H1 (cell line): ENCODE results near the gene EPYC.

ENCODE experiments used
- CREB1 ChIP-seq: IDR thresholded peaks from 2 replicates; pipeline ENCODE4 v1.6.1; 2012; ENCODE audit warnings: inconsistent platforms
- JUND ChIP-seq: IDR thresholded peaks from 2 replicates; pipeline ENCODE4 v1.6.1; 2011; ENCODE audit warnings: mild to moderate bottlenecking, improper control_type of control experiment, low read length
- POLR2A ChIP-seq, 2 experiments: IDR thresholded peaks; 1 replicate in 1 of 2; 2 replicates in 1 of 2; pipeline ENCODE4 v1.6.1; 2011; ENCODE audit warnings: low read depth in 2 of 2, low read length in 2 of 2, mild to moderate bottlenecking in 2 of 2; ENCODE audit errors: control extremely low read depth in 1 of 2
- TCF12 ChIP-seq: IDR thresholded peaks from 2 replicates; pipeline ENCODE4 v1.6.1; 2011; ENCODE audit warnings: low read depth, mild to moderate bottlenecking, low read length
- TF ChIP-seq, protein P1 (sequence below), 3 experiments: IDR thresholded peaks; 1 replicate in 2 of 3; 2 replicates in 1 of 3; pipeline versions ENCODE4 v1.5.1 to v1.6.1; 2011; ENCODE audit warnings: low read length in 3 of 3, mild to moderate bottlenecking in 3 of 3, inconsistent platforms in 2 of 3, low read depth in 1 of 3, moderate library complexity in 1 of 3; ENCODE audit not compliant: insufficient read depth in 1 of 3; ENCODE audit errors: control extremely low read depth in 1 of 3

DNA sequence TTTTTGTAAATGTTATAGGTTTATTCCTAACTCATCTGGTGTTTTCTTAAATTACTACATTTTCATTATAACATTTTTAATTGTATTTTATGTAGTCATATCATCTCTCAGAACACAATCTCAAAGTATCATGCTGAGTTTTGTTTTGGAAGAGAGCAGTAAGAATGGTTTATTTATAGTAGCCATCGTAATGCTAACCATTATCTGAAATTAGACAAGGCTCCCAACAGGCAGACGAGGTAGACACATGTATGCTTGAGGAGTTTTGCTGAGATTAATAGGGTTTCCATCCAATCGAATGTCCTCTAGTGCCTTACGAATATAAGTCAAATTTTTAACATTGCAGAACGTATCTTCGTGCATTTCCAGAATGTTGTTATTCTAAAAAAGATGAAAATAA lies 40.8 kb downstream of the EPYC start:
- TF ChIP-seq, protein P1, sequence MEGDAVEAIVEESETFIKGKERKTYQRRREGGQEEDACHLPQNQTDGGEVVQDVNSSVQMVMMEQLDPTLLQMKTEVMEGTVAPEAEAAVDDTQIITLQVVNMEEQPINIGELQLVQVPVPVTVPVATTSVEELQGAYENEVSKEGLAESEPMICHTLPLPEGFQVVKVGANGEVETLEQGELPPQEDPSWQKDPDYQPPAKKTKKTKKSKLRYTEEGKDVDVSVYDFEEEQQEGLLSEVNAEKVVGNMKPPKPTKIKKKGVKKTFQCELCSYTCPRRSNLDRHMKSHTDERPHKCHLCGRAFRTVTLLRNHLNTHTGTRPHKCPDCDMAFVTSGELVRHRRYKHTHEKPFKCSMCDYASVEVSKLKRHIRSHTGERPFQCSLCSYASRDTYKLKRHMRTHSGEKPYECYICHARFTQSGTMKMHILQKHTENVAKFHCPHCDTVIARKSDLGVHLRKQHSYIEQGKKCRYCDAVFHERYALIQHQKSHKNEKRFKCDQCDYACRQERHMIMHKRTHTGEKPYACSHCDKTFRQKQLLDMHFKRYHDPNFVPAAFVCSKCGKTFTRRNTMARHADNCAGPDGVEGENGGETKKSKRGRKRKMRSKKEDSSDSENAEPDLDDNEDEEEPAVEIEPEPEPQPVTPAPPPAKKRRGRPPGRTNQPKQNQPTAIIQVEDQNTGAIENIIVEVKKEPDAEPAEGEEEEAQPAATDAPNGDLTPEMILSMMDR (IDR thresholded peaks at IDR 0.05; ENCODE audit: control extremely low read depth in 1 of 3, insufficient read depth in 1 of 3, low read depth in 1 of 3, low read length in 3 of 3), result no peak
- TF ChIP-seq POLR2A (IDR thresholded peaks at IDR 0.05; ENCODE audit: control extremely low read depth in 1 of 2, low read depth in 2 of 2, low read length in 2 of 2) (no peak), TCF12 (no peak), CREB1 (no peak), JUND (no peak)
